Measurements from ENCODE around the gene SVIL. TPM values are rescaled to one million over a fixed set of nuclear protein-coding genes. Genes with fewer than 3 reads are reported as not detected.
"Not testable (repeated sequence)": the region's sequence is repeated elsewhere in the genome, so short reads cannot be mapped to it uniquely, and the experiment has no call there.

The SVIL gene
- total RNA-seq, 4 donors from 2014 or later, result 585 to 1,262 (median 942) TPM

DNA sequence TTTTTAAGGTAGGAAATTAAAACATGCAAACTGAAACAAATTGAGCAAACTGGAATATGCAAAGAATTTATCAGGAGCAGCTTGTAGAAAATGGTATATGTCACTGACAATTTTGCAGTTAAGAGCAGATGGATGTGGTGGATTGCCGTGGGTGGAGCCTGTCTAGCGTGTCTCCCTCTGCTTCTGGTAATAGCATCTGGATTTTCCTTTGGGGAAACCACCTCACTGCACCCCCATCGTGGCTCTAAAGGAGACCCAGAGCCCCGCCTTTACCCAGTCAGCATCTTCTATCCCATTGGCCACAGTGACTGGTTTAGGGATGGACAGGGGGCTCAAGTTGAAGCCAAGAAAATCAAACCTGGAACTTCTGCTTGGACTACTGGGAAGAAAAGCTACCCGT, 142.9 kb downstream of the SVIL start:
- no peaks in the 10 kb centered on the region for H3K27me3 ChIP-seq
- TF ChIP-seq POLR2A (IDR thresholded peaks at IDR 0.05) (no peak), EP300 (IDR thresholded peaks at IDR 0.05) (no peak), POLR2AphosphoS5 (IDR thresholded peaks at IDR 0.05) (no peak)
- TF ChIP-seq, protein P1, sequence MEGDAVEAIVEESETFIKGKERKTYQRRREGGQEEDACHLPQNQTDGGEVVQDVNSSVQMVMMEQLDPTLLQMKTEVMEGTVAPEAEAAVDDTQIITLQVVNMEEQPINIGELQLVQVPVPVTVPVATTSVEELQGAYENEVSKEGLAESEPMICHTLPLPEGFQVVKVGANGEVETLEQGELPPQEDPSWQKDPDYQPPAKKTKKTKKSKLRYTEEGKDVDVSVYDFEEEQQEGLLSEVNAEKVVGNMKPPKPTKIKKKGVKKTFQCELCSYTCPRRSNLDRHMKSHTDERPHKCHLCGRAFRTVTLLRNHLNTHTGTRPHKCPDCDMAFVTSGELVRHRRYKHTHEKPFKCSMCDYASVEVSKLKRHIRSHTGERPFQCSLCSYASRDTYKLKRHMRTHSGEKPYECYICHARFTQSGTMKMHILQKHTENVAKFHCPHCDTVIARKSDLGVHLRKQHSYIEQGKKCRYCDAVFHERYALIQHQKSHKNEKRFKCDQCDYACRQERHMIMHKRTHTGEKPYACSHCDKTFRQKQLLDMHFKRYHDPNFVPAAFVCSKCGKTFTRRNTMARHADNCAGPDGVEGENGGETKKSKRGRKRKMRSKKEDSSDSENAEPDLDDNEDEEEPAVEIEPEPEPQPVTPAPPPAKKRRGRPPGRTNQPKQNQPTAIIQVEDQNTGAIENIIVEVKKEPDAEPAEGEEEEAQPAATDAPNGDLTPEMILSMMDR (IDR thresholded peaks at IDR 0.05), result no peak
- H3K4me1 ChIP-seq, result peaks cover 0 to 27% (median 0%) of the 10 kb centered on the region in 3 donors
- no peak overlapping the region for H3K4me3 ChIP-seq
- H3K9me3 ChIP-seq, result no peaks in the 10 kb centered on the region
- ATAC-seq, result no peak
- peak overlapping the region in 2 of 4 donors; percentile 25 to 27 for H3K27ac ChIP-seq
- 80 to 100% methylated on average over 1 to 2 of the region's 5 CpGs for WGBS, 2 donors (ENCODE audit: low coverage in 1 of 2)
- H3K36me3 ChIP-seq, result peaks cover 0 to 93% of the 10 kb centered on the region in 2 donors

DNA sequence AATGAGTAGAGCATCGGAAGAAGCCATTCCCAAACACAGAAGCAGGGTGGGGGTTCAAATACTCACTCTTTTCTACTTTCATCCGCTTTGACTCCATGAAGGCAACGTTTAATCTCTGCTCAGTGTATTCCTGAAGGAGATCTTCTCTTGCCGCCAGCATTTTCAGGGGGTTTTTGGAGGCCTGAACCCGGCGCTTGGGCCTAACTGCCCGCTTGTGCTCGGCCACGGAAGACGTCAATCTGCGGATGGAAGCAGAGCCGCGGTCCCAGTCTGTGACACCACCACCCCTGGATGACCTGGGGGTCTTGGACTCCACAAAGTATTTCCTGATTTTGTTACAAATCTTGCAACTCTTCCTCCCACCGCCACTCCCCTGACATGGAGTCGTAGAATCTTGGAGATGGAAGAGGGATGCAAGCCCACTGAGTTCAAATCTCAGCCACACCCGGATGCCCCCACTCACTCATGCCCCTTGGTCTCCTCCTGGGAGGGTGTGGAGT, 143.9 kb downstream of the SVIL start:
- H3K4me3 ChIP-seq, H3K9me3 ChIP-seq, H3K27me3 ChIP-seq, ATAC-seq: not testable (repeated sequence)
- WGBS, 2 donors (ENCODE audit: low coverage in 1 of 2), result 71 to 78% methylated on average over 4 to 11 of the region's 16 CpGs
- Histone ChIP-seq H3K4me1 (peaks cover 0 to 29% (median 0%) of the 10 kb centered on the region in 3 donors), H3K36me3 (peaks cover 0 to 100% of the 10 kb centered on the region in 2 donors), H3K27ac (peak overlapping the region in 2 of 4 donors; percentile 0 to 11)

DNA sequence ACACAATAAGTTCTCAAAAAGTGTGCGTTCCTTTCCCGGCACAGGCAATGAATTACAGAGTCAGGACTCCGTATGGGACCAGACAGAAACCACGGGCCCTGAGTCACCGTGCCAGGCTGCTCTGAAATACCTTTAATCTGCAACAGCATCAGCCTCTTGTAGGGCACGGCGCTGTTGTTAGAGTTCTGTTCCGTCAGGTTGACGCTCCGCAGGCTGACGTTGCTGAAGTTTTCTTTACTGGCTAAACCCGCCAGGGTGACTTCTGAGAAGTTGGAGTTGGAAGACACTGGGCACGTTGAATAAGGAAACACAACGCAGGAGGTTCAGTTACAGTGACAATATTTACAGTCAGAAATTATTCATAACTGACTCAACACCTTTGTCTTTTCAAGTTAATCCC, 146.3 kb downstream of the SVIL start:
- peaks cover 0 to 52% (median 6%) of the 10 kb centered on the region in 3 donors for H3K4me1 ChIP-seq
- ATAC-seq, H3K27me3 ChIP-seq, H3K4me3 ChIP-seq, H3K9me3 ChIP-seq: not testable (repeated sequence)
- WGBS, 2 donors (ENCODE audit: low coverage in 1 of 2), result 39 to 53% methylated on average over 5 to 8 of the region's 14 CpGs
- TF ChIP-seq POLR2AphosphoS5 (IDR thresholded peaks at IDR 0.05), result peak; percentile 35
- peaks cover 0 to 84% of the 10 kb centered on the region in 2 donors for H3K36me3 ChIP-seq
- peak overlapping the region in 3 of 4 donors; percentile 58 to 74 (median 59) for H3K27ac ChIP-seq

DNA sequence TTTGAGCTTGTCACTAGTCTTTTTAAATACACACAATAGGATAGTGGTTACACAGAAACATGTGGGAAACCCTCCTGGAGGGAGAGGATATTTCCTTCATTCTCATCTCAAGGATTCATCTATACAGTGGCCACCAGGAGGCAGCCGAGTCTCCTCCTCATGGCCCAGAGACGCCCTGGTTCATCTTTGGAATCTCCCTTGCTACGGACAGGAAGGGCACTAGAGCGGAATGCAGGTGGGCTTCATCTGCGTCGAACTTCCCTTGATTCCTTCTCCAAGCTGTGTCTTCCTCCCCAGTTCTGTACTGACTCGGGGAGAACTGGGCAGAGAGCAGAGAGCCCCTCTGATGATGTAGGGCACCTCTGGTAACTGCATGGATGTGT, 146.9 kb downstream of the SVIL start:
- H3K9me3 ChIP-seq, H3K27me3 ChIP-seq, ATAC-seq, H3K4me3 ChIP-seq: not testable (repeated sequence)
- H3K27ac ChIP-seq, result peak overlapping the region in 3 of 4 donors; percentile 58 to 74 (median 59)
- TF ChIP-seq, protein P1 (IDR thresholded peaks at IDR 0.05), result peak in 2 of 4 experiments; percentile 27 to 28
- WGBS, 2 donors (ENCODE audit: low coverage in 1 of 2), result 60 to 77% methylated on average over 1 to 6 of the region's 7 CpGs
- peaks cover 0 to 58% (median 11%) of the 10 kb centered on the region in 3 donors for H3K4me1 ChIP-seq
- H3K36me3 ChIP-seq, result peaks cover 0 to 83% of the 10 kb centered on the region in 2 donors

DNA sequence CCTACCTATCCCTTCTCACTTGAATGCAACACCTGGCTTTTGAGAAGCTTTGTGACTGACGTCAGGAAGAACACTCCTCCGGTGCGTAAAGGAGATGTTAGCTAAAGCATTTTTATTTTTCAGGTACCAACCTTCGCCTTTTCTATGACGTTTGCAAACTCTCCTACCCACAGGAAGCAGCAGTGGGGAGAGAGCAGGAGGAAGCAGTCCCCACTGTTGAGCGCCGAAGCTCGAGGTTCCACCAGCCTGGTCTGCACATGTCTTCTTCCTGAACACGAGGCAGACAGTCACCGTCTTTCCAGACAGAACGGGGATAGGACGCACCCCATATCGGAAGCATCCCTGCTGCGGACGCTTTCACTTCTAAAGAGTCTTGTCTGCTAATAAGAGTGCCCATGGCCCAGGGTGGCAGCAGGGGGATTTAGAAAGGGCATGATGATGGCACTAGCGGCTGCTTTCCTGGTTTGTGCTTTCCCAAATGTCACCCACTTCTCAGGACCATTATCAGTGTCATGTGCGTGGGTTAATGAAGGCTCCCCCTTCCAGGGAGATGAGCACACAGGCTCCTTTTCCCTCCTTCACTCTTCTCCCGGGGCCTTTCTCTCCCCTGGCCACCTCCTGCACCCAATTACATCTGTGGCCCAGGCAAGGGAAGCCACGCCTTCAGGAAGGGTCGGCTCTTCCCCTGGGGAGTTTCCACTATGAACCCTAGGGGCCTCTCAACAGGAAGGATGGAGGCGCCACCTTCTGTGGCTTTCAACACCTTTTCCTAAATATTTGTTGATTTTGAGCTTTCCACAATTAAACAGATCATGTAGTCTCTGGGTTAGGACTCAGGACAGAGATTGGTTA, 147.5 kb downstream of the SVIL start:
- H3K36me3 ChIP-seq, result peaks cover 0 to 83% of the 10 kb centered on the region in 2 donors
- H3K9me3 ChIP-seq, H3K27me3 ChIP-seq, H3K4me3 ChIP-seq, ATAC-seq: not testable (repeated sequence)
- peaks cover 0 to 65% (median 13%) of the 10 kb centered on the region in 3 donors for H3K4me1 ChIP-seq
- WGBS, 2 donors (ENCODE audit: low coverage in 1 of 2), result 60 to 61% methylated on average over 5 to 7 of the region's 21 CpGs
- H3K27ac ChIP-seq, result peak overlapping the region in 3 of 4 donors; percentile 58 to 74 (median 59)

DNA sequence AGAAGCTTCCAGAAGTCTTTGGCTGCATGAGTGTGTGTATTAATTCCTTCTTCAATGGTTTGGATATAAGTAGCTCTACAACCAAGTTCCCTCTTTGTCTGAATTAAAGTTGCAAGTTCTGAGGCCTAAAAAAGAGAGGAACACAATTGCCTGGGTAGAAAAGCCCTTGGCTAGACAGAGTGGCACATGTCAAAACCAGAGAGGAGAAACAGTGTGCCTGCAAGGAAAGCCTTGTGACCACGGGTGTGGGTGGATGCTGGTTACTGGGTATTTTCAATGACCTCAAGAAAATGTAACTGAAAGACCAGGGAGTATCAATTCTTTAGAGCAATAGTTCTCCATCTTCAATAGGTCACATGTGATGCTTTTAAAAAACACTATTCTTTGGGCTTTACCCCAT, 148.3 kb downstream of the SVIL start:
- ATAC-seq, result no peak
- 78% methylated on average over 1 of the region's 1 CpG; no CpG with 5 or more reads in 1 of the 2 donors for WGBS, 2 donors (ENCODE audit: low coverage in 1 of 2)
- H3K27ac ChIP-seq, result peak overlapping the region in 3 of 4 donors; percentile 26 to 74 (median 68)
- no peaks in the 10 kb centered on the region for H3K9me3 ChIP-seq
- peaks cover 0 to 80% of the 10 kb centered on the region in 2 donors for H3K36me3 ChIP-seq
- TF ChIP-seq, protein P1 (IDR thresholded peaks at IDR 0.05), result no peak
- TF ChIP-seq POLR2AphosphoS5 (IDR thresholded peaks at IDR 0.05) (no peak), POLR2A (IDR thresholded peaks at IDR 0.05) (no peak), EP300 (IDR thresholded peaks at IDR 0.05) (no peak)
- H3K27me3 ChIP-seq, result no peaks in the 10 kb centered on the region
- no peak overlapping the region for H3K4me3 ChIP-seq
- peaks cover 0 to 70% (median 15%) of the 10 kb centered on the region in 3 donors for H3K4me1 ChIP-seq

DNA sequence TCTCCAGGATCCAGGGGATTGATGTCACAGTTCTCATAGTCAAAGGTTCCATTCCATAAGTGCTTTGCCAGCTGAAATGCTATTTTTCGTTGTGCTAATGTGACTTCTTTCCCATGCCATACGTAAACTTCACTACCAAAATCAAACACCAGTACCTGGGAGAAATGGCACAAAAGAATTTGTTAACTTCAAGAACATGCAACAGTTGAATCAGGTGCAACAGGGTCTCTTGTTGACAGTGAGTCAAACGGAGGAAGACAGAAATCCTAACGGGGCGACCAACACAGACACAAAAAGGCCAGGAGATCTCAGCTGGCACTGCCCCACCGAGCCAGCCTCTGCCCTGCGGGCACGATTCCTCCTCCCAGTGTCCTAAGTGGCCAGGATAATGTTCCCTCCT, 150.1 kb downstream of the SVIL start:
- H3K4me1 ChIP-seq, result peaks cover 0 to 88% (median 15%) of the 10 kb centered on the region in 3 donors
- not testable (repeated sequence) for H3K4me3 ChIP-seq, H3K9me3 ChIP-seq, H3K27me3 ChIP-seq, ATAC-seq
- peaks cover 0 to 80% of the 10 kb centered on the region in 2 donors for H3K36me3 ChIP-seq
- peak overlapping the region; percentile 40 to 73 (median 64) for H3K27ac ChIP-seq
- 50 to 66% methylated on average over 7 to 8 of the region's 8 CpGs for WGBS, 2 donors (ENCODE audit: low coverage in 1 of 2)
